Daoy (cell line): ENCODE measurements around the gene IFNG-AS1. TPM values are rescaled to one million over a fixed set of nuclear protein-coding genes. Genes with fewer than 3 reads are reported as not detected.

Experiments
- DNase-seq: peaks from one replicate; pipeline ENCODE4 v3.0.0-alpha.2; 2015; ENCODE audit warnings: low read depth
- total RNA-seq: library from RNA; depleted of rRNA; stranded (reverse); fragments of >200 nt; shearing (Covaris generic); gene quantifications from 2 replicates; pipeline ENCODE4 v1.2.3, GENCODE V29; 2014; rRNA removed

The IFNG-AS1 gene
- total RNA-seq = not detected in 2 replicates

DNA sequence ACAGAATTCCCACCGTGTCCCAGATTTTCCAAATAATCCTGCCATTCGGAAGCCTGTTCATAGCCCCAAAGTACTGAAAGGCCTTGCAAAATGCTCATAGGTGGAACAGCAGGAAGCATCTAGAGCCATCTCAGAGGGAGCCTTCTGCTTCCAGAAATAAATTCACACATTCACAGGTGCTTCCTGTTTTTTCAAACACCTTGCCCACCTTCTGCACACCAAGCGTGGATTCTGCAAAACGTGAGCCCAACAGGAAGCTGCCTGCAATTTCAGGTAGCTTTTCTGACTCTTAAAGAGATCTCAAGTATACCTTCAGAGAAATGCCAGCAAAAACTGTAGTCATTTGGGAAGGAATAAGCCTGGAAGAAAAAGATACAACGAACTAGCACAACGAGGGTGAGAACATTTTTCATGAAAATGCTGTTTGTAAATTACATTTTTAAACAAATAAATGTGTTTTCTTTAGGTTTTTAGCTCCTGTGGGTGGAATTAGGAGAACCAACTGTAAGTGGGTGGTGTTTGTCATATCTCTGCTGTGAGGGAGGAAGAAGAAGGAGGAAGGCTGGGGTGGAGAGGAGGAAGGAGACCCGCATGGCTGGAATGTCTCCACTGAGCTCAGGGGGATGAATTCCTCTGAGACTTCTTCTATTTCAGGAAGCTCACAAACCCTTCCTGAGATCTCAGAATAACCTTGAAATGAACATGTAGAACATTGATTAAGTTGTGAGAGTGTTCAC lies at the start of gene IFNG-AS1:
Gene IFNG-AS1, plus strand, starts transcription at position 264 of the 737 bp plus-strand sequence.
- no peak for DNase-seq

DNA sequence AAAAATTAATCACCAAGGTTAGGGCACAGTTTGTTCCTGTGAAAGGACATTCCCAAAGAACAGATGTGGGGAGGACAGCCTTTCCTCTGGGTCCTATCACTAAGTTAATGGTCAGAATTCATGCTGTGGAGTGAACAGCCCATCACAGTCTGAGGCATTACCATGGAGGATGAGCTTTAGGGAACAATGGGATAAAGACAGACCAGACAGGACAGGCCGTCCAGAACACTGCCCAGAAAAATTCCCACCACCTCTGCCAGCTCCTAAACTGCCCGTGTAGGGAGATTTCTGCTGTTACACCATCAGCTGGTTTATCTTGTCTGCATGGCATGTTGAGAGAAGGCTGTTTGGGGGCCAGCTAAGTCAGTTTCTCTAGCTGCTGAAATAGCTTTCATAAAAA lies 49.6 kb upstream of the IFNG-AS1 start:
- DNase-seq = no peak

DNA sequence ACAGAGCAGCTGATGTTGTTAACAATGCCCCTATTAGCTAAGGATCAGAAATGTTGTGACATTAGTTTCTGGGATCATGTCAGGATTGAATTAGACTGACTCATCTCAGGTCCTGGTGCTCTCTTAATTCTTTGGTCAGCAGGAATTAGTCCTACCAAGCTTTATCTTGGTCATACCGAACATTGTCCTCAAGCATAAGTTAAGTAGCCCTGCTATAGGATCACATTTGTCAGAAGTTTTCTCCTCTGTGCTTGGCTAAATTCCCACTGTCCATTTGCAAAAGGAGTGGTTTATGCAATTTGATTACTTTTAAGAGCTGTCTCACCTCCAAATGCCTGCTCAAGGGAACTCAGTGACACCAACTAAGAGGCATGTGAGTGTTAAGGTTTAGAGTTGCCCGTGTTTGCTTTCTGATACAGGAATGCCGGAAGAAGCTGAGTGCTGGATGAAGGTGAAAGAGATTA lies 48.4 kb upstream of the IFNG-AS1 start:
- peak; percentile 36 for DNase-seq

DNA sequence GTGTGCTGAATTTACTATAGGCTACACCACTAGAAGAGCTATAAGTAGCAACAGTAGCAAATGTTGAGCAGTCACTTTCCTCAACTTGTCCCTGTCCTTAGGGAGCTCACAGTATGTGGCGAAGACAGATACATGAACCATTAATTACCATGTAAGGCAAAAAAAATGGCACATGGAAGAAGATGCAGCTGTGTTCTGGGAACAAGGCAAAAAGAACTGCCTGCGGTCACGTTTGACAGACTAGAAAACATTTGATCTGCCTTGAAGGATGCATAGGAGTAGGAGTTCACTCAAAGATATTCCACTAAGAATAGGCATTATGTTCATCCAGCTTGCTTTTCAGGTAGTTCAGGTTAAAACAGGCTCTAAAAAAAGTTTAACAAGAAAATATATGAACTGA lies 46.5 kb upstream of the IFNG-AS1 start:
- DNase-seq = no peak

DNA sequence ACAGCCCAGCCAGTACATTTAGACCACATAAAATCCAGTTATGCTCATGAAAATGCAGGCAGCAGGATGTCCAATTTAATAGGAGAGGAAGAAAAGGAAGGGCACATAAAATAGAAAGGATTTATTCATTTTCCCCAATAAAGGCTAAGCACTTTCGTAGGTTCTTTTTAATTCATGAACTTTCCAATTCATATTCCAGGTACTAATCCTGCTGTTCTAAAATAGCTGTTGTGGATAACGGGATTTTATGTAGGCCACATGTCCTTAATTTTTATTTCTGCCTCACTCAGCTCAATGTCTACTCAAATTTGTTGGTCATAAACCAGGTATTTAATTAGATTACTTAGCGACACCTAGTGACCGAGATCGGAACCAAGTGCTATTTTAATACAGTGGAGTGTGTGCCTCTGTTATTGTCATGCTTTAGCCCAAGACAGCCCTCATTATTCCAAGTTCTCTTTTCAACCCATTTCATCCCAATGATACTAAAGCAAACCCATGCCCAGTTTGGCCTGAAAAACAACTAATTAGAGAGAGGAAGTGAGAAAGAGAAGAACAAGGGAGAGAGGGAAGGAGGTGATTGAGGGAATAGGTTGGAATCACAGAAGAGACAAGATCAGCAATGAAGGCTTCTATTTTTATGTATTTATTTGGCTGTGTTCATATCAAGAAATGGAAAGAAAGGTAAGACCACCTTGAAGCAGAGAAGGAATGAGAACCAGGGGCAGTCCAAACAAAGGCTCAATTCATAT lies 45.9 kb upstream of the IFNG-AS1 start:
- peak; percentile 63 for DNase-seq

DNA sequence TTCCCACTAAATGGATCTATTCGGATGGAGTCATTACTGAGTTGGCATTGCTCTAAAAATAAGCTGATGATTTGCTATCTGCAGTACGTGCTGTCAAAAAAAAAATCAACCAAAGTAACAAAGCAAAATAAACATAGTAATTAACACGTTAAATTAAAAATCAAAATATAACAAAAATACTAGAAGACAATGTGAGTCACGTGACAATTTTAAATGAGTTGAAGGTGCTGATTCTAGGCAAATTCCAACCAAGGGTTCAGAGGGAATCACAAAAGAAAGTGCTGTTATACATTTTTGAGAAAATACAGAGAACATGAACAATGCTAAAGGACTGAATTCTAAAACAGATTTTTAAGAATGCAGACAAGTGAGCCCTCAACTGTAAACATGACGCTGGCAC lies 45.2 kb upstream of the IFNG-AS1 start:
- no peak for DNase-seq

DNA sequence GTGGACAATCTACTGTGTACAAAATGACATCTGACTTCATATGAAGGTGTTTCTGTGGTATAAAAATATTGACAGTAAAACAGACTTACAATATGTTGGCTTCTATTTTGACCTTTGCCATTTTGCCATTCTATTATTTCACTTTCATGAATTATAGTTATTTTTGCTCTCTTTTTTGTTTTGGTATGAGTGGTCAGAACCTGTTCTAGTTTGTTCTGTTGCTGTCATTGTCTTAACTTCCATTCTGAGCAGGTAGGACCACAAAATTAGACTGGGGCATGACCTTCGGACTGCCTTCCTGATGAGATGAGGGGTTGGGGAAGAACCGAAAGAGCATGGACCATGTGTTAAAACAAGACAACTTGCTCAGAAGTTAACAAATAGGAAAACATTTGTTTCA lies 36.5 kb upstream of the IFNG-AS1 start:
- no peak for DNase-seq

DNA sequence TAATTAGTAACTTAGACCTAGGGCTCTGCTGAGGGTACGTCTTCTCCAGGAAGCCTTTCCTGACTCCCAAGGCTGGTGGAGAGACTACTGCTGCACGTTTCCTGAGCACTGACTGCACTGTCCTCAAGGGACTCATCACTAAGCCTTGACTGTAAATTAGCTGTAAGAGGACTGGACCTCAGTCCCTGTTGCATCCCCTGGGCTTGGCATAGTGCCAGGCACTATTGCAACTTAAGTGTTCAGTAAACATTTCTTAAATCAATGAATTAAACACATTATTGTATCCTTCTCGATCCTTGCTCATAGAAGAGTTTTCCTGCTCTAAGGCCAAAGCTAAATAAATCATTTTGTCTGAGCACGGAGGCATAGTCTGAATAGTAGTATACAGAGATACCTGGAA lies 31.9 kb upstream of the IFNG-AS1 start:
- DNase-seq = no peak

DNA sequence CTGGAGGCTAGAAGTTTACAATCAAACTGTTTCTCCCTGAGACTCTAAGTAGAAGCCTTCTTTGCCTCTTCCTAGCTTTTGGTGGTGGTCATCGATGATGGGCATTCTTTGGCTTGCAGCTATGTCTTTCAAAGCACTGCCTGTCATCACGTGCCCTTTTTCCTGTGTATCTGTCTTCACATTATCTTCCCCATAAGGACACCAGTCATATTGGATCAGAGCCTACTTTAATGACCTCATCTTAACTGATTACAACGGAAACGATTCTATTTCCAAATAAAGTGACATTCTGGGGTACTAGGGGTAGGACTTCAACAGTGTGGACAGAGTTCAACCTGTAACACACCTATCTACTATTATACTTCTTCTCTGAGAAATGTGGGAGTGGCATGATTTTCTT lies 31.1 kb upstream of the IFNG-AS1 start:
- no peak for DNase-seq

DNA sequence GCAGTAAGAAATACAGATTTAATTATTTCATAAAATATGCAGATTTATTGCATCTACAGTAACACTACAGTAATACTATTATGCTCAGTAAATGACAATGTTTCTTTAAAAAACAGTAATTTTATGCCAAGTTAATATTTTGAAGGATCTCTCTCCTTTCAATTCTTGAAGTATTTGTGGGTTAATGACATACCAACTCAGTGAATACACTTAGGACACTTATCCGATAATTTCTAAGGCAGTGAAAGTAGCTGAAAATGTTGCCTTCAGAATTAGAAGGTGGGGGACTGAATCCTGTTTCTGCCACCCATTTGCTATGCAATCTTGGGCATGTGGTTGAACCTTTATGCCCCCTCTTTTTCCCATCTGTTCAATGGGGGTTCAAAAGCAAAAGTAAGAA lies 24.8 kb upstream of the IFNG-AS1 start:
- DNase-seq = no peak

DNA sequence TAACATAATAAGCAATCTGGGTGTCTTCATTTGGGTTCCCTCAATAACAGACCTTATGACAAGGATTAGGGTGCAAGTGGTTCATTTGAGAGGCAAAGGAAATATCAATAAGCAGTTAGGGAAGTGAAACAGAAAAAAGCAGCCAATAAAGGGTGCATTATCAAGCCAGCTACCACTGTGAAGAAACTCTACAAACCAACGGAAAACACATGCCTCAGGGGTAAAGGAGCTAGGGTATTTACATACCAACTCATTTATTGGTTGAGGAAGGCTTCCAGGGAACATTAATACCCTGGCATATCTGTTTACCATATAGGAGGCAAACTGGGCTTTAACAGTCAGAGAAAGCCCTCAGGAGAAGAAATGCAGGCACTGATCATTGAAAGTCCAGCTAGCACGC lies 22.7 kb upstream of the IFNG-AS1 start:
- DNase-seq = no peak

DNA sequence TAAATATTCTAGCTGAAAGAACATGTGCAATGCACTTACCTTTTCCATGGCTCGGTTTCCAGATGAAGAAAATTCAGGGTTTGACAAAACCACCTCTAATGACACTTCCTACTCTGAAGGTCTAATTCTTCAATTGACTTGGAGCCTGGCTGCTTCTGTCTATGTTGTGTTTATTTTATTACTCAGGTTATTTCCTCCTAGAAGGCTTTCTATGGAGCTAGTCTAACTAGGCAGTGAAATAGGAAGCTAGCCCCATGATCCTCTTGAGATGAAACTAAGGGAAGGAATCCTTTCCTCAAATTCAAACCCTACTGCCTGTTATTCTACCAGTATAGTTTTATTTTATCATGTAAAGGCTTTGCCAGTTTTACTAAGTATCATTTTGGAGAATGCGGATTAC lies 20.9 kb upstream of the IFNG-AS1 start:
- DNase-seq = peak; percentile 5

DNA sequence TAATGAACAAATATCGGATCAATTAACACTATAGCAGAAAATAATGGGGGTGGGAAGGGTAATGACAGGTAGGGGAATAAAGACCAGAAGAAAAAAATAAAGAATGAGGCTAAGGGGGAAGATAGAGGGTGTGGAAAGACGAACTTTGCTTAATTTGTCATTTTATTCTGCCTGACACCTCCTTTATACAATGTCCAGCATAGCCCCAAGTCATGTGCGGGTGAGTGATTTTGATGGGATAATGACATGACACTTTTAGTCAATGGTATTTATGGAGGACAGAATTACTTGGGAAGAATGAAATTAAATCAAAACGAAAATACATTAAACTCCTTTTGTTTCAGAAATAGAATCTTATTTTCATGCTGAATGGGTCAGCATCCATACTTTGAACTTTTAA lies 20.5 kb upstream of the IFNG-AS1 start:
- no peak for DNase-seq

DNA sequence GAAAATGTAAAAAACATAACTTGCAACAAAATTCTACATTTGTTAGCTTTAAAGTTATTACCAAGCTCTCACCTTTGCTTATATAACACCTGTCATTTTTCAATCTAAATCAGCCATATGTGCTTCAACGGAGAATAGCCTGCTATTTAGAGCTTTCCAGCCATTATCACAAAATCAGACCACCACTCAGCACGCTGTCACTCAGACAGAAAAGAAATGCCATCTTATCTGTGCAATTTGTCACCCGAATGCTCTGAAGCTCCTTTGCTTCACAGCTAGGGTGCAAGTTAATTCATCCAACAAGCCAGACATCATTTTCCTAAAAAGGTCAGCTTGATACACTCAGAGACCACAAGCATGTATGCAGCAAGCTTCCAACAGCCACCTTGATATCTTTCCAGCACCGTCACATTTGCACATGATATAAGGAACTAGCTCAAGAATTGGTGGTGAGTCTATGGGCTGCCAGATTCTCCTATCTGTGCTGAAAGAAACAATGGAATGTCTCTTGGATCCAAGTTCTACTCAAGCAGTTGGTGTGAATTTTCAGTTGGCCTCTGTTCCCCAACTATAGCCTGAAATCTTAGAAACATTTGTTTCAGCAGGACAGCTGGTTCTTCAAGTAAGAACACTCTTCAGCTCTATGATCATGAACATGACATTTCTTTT lies 20.0 kb upstream of the IFNG-AS1 start:
- DNase-seq = no peak

DNA sequence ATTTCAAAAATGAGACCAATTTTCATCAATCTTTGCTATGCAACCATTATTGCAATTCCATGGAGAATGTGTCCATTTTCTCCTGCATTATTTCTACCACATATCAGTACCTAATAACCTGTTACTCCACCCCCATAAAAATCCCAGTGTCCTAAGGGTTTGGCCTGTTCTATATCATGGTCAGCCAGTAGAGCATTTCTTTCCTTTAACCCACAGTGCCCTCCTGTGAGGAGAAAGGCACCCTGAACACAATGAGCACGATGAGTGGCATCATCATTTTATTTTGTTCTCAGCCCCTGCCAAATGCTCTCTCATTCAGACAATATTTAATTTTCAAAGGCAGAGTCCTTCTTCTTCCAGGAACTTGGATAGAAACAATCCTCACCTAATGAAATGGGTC lies 11.6 kb upstream of the IFNG-AS1 start:
- no peak for DNase-seq

DNA sequence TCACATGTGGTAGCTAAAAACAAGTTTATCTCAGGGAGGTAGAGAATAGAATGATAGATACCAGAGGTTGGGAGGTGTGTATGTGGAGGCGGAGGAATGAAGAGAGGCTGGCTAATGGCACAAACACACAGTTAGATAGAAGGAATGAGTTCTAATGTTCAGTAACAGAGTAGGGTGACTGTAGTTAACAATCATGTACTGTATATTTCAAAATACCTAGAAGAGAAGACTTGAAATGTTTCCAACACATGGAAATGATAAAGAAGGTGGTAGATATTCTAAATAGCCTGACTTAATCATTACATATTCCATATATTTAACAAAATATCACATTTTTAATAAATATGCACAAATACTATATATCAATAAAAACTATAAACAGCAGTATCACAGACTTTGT lies 8.9 kb upstream of the IFNG-AS1 start:
- DNase-seq = no peak

DNA sequence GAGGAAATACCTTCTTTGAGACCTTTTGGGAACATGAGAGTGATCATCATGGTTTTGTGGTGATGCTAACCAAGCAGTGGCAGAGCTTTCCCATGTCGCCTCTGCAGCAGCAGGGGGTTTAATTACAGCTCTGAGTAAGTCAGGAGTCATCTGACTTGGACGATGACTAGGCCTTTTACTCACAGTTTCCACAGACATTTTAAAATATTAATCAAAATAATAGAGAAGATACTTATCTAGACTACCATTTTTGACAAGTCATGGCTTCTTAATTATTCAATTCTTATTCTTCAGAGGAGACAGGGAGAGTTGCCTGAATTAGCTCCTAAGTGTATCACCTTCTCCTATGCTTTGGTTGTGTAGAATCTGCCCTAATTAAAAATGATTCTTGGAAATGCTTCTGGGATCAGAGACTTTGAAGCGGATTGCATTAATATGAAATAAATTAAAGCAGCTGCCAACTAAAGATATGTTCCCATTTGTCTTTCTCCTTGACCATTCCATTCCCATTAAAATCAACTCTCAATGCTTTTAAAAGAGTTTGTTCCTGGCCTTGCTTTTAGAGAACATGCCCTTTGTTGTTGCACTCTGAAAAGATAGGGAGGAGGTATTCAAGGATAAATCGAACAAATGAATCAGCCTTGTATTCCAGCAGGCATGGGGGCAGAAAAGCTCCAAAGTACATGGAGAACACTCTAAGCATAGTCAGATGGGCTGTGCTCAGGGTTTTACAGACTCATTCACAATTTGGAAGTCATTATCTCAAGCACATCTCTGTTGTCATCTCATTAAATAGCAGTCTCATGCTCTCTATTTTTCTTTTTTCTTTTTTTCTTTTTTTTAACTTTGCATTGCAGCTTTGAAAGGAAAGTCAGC lies 7.7 kb upstream of the IFNG-AS1 start:
- DNase-seq = peak; percentile 91

DNA sequence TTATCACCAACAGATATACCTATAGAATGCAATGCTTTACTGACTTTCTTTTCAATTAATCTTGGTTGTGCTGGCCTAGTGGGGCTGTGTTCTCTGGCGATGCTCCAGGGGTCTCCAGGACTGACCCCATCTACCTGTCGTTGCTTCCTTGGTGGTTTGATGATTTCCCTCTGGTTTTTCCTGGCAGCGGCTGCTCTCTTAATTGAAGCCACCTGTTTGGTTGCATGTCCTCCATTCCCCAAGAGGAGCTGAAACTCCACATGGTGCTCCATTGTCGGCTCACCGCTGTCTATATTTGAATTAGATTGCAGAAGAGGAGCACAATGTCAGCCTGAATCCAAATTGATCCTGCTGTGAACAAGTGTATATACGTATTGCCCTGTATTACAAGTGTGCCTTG lies 7.1 kb upstream of the IFNG-AS1 start:
- peak; percentile 21 for DNase-seq

DNA sequence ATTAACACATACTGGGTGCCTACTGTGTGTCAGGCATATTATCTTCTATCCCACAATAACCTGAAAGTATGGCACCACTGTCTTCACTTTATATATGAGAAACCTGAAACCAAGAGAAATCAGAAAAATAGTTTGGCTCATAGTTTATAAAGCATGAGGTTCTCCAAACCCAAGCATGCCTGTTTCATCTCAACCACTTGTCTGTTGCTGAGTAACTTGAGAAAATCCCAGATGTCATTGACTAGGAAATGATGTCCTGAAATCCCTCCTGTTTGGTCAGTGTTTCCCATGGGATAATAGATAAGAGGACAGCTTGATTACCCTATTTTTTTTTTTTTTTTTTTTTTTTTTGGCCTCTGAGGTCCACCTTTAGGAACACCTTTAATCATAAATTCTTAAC lies 2.6 kb upstream of the IFNG-AS1 start:
- no peak for DNase-seq

DNA sequence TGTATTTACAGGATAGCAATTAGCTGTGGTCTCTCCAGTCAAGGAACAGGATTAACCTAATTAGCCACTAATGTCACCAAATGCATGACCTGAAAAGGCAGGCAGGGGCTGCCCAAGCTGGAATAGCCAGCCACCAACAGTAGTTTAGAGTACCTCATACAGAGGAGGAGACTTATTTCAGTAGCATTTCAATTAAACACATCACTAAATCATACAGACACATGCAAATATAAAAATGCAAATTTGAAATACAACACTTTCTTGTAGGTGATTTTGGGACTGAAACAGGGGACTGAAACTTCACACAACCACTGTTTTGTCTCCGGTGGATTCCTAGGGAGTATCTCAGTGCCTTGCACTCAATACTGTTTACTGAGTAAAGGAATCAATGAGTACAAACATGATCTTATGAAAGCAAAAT lies 636 bp upstream of the IFNG-AS1 start:
- no peak for DNase-seq

DNA sequence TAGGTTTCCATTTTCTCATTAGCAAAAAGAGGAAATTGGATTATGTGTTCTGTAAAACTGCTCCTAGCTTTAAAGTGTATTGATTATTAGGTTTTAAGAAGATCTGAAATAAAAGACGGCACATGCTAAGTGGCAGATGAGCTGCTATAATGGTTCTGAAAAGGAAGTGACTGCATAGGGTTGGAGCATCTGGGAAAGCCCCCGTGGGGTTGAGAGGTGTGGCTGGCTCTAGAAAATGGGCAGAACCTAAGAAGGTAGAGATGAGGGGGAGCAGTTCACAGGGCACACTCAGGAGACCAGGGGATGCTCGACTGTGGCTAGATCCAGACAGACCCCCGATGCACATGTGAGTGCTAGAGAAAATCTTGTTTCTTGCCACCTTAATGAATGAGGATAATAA lies 1.9 kb downstream of the IFNG-AS1 start:
- DNase-seq = peak; percentile 27

DNA sequence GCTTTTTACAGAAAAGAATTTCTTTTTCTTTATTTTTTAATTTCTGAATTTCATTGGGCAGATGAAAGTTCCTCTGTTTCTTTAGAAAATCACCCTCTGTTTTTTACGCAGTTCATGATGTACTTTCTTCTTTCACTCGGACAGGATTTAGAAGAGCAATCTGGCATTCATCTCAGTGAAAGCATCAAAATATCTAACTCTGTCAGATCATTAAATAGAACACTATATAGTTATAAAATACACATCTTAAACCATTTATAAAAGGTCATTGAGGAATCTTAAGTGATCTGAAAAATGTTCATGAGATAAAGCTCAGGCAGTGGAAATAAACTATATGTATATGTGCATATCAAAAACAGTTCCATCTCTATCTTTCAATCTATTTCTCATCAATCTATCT lies 3.9 kb downstream of the IFNG-AS1 start:
- no peak for DNase-seq
